Bronchial epithelial cell (primary cell): ENCODE measurements around the gene LDLRAD3. TPM values are rescaled to one million over a fixed set of nuclear protein-coding genes. Genes with fewer than 3 reads are reported as not detected.

ENCODE experiments used
- DNase-seq: peaks from one replicate; pipeline ENCODE4 v3.0.0-alpha.2; 2010; ENCODE audit warnings: low read depth
- FAIRE-seq: peaks from 2 replicates; lab custom pipeline; 2011; peaks lifted over from hg19 to GRCh38; lab: Jason Lieb, UNC
- H3K27me3 ChIP-seq: 2 replicates; pipeline ENCODE4 v1.5.1; 2011; ENCODE audit warnings: low read length; ENCODE audit not compliant: control insufficient read depth, insufficient read depth
- H3K36me3 ChIP-seq: 2 replicates; pipeline ENCODE4 v1.5.1; 2011; ENCODE audit warnings: low read length; ENCODE audit not compliant: control insufficient read depth, insufficient read depth
- H3K4me3 ChIP-seq: 2 replicates; pipeline ENCODE4 v1.5.1; 2011; ENCODE audit warnings: mild to moderate bottlenecking, low read depth, low read length, control low read depth
- CTCF ChIP-seq: IDR thresholded peaks from 2 replicates; pipeline ENCODE4 v1.5.1; 2011; ENCODE audit warnings: mild to moderate bottlenecking, moderate library complexity, low read length, control low read depth, inconsistent platforms; ENCODE audit not compliant: insufficient read depth, severe bottlenecking
- total RNA-seq: library from RNA; depleted of rRNA; stranded (reverse); fragments of >200 nt; gene quantifications from 2 replicates; pipeline ENCODE4 v1.2.1, GENCODE V29; 2014

Gene LDLRAD3
- total RNA-seq, 1 donor from 2014 or later = 4.7 TPM

GRCh38 chr11:36201411-36201810, 257.5 kb downstream of the LDLRAD3 start:
- DNase-seq (no peak), FAIRE-seq (no peak)
- TF ChIP-seq CTCF = no peak
- H3K36me3 ChIP-seq = no peaks in the 10 kb centered on the region
- no peak overlapping the region for H3K4me3 ChIP-seq
- H3K27me3 ChIP-seq = no peaks in the 10 kb centered on the region

GRCh38 chr11:36205536-36205935, 261.7 kb downstream of the LDLRAD3 start:
- TF ChIP-seq CTCF = no peak
- Histone ChIP-seq H3K36me3 (no peaks in the 10 kb centered on the region), H3K4me3 (no peak overlapping the region), H3K27me3 (no peaks in the 10 kb centered on the region)
- FAIRE-seq = no peak
- DNase-seq = no peak

- DNase-seq = peak; percentile 84
- Histone ChIP-seq H3K27me3 (no peaks in the 10 kb centered on the region), H3K4me3 (no peak overlapping the region), H3K36me3 (no peaks in the 10 kb centered on the region)
- no peak for FAIRE-seq
- no peak for TF ChIP-seq CTCF
Measured at GRCh38 chr11:36210529-36210928, 266.7 kb downstream of the LDLRAD3 start.

- Histone ChIP-seq H3K36me3 (no peaks in the 10 kb centered on the region), H3K4me3 (no peak overlapping the region), H3K27me3 (no peaks in the 10 kb centered on the region)
- DNase-seq (no peak), FAIRE-seq (no peak)
- TF ChIP-seq CTCF = no peak
Measured at GRCh38 chr11:36211761-36212430, 268.0 kb downstream of the LDLRAD3 start.

- no peaks in the 10 kb centered on the region for H3K36me3 ChIP-seq
- H3K4me3 ChIP-seq = no peak overlapping the region
- H3K27me3 ChIP-seq = no peaks in the 10 kb centered on the region
- TF ChIP-seq CTCF = no peak
- FAIRE-seq = no peak
- DNase-seq = no peak
Measured at GRCh38 chr11:36212564-36213392, 268.9 kb downstream of the LDLRAD3 start.
